ENCODE measurements around the gene CLN6.
"Not testable (repeated sequence)": the region's sequence is repeated elsewhere in the genome, so short reads cannot be mapped to it uniquely, and the experiment has no call there.

CLN6 gene

DNA sequence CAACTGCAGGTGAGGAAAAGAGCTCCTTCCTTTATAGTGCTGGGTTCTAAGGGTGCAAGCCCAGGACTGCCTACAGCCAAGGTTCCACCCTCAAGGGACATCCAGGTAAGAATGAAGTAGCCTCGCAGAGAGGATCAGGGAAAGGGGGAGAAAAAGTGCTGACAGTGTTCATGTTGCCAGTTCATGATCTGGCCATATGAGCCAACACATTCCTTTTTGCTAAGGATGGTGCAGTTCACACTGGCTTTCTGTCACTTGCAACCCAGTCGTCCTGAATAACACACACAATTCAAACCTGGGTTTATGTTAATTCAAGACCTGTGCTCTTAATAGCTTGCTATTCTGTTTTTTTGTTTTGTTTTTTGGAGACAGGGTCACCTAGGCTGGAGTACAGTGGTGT lies 9.0 kb downstream of the CLN6 start:
- Mint-ChIP-seq H3K9me3 (no peaks in the 10 kb centered on the region), H3K36me3 (peaks cover 27% of the 10 kb centered on the region), H3K4me1 (peaks cover 22% of the 10 kb centered on the region), H3K27ac (no peak overlapping the region), H3K4me3 (no peak overlapping the region), H3K27me3 (no peaks in the 10 kb centered on the region)
- no peak for ATAC-seq

DNA sequence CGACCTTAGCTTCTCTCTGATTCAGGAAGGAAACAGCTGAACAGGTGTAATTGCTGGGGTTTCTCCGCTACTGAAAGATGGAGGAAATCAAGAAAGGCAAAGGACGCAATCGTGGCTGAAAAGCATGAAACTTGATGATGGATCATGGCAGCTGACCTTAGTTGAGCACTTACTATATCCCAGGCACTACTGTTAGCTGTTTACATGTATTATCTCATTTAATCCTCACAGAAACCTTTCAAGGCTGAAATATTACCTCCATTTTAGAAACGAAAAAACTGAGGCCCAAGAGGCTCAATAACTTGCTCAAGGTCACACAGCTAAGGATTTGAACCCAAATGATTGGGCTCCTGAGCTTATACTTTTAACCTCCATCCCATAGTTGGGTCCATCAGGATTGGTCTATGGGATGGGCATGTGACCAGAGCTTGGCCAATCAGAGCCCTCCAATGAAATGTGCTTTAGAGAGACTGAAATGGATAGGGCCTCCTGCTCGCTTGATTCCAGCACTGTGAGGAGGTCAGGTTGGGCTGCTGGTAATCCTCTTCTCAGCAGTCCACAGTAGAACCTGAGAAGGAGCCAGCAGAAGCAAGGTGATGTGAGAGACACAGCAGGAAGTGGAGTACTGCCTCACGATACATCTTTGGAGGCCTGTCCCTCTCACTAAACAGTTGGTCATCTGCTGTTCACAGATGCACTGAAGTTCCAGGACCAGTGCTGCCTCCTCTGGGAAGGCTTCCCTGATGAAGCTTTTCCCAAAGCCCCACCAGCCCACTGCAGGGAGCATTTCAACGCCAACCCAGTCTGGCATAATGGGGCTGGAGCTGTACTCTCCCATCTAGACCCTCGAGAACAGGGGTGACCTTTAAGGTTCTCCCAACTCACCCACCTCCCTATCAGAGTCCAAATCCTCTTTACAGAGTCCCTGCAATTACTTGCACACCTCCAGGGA lies 10.4 kb downstream of the CLN6 start:
- Mint-ChIP-seq H3K36me3 (peaks cover 28% of the 10 kb centered on the region), H3K27me3 (no peaks in the 10 kb centered on the region), H3K4me3 (no peak overlapping the region), H3K4me1 (peaks cover 10% of the 10 kb centered on the region), H3K27ac (no peak overlapping the region), H3K9me3 (no peaks in the 10 kb centered on the region)
- ATAC-seq: no peak

DNA sequence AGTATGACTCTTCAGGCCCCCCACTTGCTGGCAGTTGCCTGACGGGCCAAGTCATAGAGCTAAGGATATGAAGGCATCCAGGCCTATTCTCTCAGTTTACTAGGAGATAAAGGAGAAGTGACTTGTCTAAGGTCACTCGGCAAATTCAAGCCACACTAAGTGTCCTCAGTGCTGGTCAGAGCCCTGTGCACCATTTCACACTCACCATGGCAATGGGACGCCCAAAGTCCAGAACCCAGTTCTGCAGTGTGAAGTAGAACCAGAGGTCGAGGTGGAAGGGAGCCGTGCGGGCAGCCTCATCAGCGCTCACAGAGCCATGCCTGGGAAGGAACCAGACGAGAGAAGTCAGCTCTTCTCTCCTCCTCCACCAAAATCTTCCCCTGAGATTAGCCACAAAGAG lies 11.2 kb downstream of the CLN6 start:
- no peak for ATAC-seq
- Mint-ChIP-seq H3K9me3 (no peaks in the 10 kb centered on the region), H3K36me3 (peaks cover 35% of the 10 kb centered on the region), H3K4me1 (peaks cover 10% of the 10 kb centered on the region), H3K27ac (no peak overlapping the region), H3K27me3 (no peaks in the 10 kb centered on the region), H3K4me3 (no peak overlapping the region)

DNA sequence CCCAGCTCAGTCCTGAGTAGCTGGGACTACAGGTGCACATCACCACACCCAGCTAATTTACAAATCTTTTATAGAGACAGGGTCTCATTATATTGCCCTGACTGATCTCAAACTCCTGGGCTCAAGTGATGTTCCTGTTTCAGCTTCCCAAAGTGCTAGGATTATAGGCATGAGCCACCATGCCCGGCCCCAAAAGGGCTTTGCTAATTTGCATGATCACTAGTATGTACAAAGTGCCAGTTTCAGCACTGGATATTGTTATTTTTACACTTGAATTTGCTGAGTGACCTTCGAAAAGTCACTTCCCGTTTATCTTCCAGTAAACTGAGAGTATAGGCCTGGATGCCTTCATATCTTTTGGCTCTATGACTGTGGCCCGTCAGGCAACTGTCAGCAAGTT lies 12.2 kb downstream of the CLN6 start:
- H3K36me3 Mint-ChIP-seq: peaks cover 30% of the 10 kb centered on the region
- no peak for ATAC-seq
- H3K27ac Mint-ChIP-seq: no peak overlapping the region
- no peak overlapping the region for H3K4me3 Mint-ChIP-seq
- peaks cover 5% of the 10 kb centered on the region for H3K4me1 Mint-ChIP-seq
- no peaks in the 10 kb centered on the region for H3K27me3 Mint-ChIP-seq
- no peaks in the 10 kb centered on the region for H3K9me3 Mint-ChIP-seq

DNA sequence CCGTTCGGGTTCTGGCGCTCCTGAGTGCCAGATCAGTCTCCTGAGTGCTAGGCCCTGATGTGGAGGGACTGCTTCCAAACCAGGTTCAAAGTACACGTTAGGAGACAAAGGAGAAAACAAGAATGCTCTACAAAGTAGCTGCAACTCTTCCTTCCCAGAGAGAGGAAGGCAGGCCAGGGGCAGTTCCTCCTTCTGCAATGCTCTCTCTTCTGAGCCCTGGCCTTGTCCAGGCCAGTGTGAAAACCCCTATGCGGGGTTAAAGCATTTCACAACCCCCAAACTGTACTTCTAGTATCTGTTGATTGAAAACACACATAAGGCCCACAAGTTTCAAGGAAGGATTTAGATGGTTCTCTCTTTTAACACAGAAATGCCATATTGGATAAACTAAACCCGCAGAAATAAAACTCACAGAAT lies 14.7 kb downstream of the CLN6 start:
- Mint-ChIP-seq H3K27ac (no peak overlapping the region), H3K4me1 (peaks cover 21% of the 10 kb centered on the region)

DNA sequence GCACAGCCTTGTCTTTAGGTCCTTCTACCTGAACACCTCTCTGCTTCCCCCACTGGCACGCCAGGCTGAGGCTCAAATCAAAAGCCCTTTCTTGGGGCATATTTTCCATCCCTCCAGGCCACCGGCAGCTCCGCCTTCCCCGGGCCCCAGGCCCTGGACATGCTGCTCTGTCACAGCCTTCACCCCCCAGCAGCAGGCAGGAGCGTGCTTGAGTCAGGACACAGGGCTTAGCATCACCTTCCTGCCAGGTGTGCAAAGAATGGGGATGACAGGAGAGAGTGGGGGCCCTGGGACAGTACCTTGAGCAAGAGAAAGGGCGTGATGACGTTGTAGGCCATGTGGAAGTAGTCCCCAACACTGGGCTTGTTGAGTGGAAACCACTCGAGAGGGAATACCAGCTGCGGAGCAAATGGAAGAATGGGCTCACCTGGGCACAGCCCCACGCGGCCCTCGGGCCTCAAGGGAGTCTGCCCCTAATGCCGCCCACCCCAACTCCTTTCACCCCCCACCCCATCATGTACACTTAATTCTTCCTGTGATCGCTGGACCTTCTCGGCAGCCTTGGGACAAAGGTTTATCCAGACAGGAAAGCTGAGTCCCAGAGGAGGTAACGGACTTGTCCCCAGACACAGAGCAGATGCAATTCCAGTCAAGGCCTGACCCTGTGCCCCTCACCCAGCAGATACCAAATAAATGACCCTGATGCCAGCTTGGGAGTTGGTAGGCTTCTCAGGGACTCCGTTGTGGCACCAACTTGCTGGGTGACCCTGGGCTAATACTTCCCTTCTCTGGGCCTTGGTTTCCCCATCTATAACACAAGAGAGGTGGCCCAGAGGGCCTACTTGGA lies 15.3 kb downstream of the CLN6 start:
- H3K27ac Mint-ChIP-seq: no peak overlapping the region
- ATAC-seq: no peak
- H3K4me3 Mint-ChIP-seq: no peak overlapping the region
- H3K4me1 Mint-ChIP-seq: peaks cover 27% of the 10 kb centered on the region
- no peaks in the 10 kb centered on the region for H3K9me3 Mint-ChIP-seq
- H3K27me3 Mint-ChIP-seq: no peaks in the 10 kb centered on the region
- peaks cover 29% of the 10 kb centered on the region for H3K36me3 Mint-ChIP-seq

More for the DNA sequence above, 14.7 kb downstream of the CLN6 start:
- Mint-ChIP-seq H3K4me3 (no peak overlapping the region), H3K27me3 (no peaks in the 10 kb centered on the region), H3K9me3 (no peaks in the 10 kb centered on the region), H3K36me3 (peaks cover 30% of the 10 kb centered on the region)
- ATAC-seq: no peak

DNA sequence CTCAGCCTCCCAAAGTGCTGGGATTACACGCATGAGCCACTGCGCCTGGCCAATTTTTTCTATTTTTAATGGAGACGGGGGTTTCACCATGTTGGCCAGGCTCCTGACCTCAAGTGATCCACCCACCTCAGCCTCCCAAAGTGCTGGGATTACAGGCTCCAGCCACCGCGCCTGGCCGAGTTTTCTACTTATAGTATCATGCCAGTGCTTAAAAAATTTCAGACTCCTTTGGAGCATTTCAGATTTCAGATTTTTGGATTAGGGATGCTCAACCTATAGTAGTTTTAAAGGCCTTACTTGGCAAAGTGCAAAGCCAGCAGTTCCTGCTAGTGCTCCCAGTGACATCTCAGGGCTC lies 16.1 kb downstream of the CLN6 start:
- not testable (repeated sequence) for H3K27ac Mint-ChIP-seq, H3K9me3 Mint-ChIP-seq, H3K27me3 Mint-ChIP-seq, ATAC-seq, H3K4me3 Mint-ChIP-seq
- H3K36me3 Mint-ChIP-seq: peaks cover 27% of the 10 kb centered on the region
- peaks cover 34% of the 10 kb centered on the region for H3K4me1 Mint-ChIP-seq

DNA sequence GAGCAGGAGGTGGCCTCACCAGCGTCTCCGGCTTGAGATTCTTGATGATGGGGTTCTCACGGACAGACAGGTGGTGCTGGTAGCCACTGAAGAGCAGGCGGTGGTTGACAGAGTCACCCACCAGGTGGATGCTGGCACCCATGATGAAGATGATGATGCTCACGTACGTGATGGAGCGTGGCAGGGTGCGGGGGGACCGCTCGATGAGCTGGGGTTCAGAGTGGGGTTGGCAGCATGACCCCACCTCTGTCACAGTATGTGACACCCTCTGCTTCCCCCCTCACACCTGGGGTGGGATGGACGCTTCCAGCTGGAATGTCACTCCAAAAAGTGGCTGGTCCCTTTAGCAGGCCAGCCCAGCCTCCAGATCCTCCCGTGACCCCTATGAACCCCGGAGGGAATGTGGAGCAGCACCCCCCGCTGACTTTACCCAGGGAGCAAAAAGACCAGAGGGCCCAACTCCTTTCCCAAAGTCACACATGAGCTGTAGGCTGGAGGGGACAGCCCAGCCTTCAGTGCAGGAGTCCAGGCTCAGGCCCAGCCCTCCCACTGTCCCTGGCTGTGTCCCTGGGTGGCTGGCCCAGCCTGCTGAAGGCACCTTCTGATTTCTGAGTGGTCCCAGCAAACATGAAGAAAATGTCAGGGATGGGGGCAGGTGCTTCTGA lies 17.7 kb downstream of the CLN6 start:
- H3K27ac Mint-ChIP-seq: no peak overlapping the region
- no peaks in the 10 kb centered on the region for H3K9me3 Mint-ChIP-seq
- no peak for ATAC-seq
- H3K4me1 Mint-ChIP-seq: peaks cover 36% of the 10 kb centered on the region
- H3K27me3 Mint-ChIP-seq: no peaks in the 10 kb centered on the region
- no peak overlapping the region for H3K4me3 Mint-ChIP-seq
- H3K36me3 Mint-ChIP-seq: peaks cover 18% of the 10 kb centered on the region

DNA sequence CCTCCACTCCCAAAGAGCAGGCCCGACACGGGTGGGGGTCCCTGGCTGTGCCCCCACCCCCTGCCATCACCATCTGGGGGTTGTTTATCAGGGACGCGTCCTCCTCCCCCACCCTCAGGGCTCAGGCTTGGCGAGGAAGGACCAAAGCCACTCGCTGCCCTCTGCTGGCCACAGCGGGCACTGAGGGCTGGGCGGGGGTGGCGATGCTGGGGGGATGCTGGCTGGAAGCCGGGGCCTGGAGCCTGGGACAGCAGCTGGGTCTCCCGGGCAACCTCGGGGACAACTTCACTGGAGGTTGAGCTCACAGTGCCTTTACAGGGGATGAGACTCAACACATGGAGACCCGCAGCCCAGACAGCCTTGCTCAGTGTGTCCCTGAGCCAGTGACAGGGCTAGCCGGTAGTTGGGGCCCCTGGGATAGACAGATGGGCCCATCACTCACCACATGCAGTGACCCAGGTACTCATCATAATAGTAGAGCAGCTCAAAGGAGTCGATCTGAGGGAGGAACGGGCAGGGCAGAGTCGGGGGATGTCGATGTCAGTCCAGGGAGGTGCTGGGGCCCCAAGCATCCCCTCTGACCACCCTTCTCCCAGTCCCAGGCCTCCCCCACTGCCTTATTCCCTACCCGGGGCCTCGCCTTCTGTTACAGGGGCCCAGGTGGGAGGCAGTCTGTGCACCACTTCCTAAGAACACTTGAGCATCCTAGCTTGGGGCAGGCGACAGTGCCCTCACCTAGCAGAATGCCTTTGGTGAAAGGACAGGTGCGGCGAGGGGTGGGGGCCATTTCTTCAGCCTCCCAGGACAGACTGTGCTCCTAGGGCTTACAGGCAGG lies 18.5 kb downstream of the CLN6 start:
- Mint-ChIP-seq H3K36me3 (peaks cover 18% of the 10 kb centered on the region), H3K27me3 (no peaks in the 10 kb centered on the region), H3K9me3 (no peaks in the 10 kb centered on the region), H3K4me1 (peaks cover 36% of the 10 kb centered on the region), H3K4me3 (peak overlapping the region; percentile 28), H3K27ac (no peak overlapping the region)
- peak; percentile 55 for ATAC-seq

DNA sequence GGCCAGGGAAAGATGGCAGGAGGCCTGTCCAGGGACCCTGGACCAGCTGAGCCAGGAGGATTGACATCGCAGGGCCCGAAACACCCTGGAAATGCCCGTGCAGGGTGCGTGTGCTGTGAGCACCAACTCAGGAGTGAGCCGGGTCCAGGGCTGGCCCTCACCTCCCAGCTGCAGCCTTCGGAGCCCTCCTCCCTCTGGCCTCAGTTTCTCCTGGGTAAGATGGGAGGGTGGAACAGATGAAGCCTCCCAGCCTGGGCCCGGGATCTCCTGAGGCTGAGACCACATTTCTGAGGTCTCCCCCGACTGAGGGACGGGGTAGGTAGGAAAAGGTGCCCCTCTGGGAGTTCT lies 19.1 kb downstream of the CLN6 start:
- Mint-ChIP-seq H3K27ac (peak overlapping the region; percentile 66), H3K4me3 (no peak overlapping the region), H3K9me3 (no peaks in the 10 kb centered on the region), H3K36me3 (peaks cover 18% of the 10 kb centered on the region), H3K27me3 (no peaks in the 10 kb centered on the region), H3K4me1 (peaks cover 36% of the 10 kb centered on the region)
- ATAC-seq: no peak

DNA sequence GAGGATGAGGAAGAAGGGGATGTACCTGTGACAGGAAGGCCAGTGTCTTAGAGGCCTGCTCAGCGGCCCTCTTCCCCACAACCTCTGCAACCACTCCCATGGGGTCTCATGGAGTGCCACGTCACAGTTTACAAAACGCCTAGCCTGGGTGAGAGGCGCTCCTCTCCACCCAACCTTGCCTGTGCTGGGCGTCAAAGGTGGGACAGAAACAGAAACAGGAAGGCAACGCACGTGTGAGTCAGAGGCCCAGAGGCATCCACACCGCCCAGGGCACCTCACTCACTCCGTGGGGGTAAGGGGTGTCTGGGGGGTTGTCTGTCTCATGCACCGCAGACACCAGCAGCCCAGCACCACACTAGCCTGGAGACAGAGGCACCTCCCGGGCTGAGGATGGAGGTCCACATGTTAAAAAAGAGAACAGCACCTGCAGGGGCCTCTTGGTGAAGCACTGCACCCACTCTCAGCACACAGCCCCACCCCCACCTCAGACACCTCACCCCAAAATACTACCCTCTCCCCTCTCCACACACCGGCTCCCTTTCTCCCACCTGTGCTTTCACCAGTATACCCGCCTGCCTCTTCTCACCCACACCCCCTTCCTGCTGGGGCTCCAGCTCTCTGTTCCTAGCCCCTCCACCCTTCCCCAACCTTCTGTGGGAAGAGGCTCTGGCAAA lies 19.7 kb downstream of the CLN6 start:
- H3K4me3 Mint-ChIP-seq: no peak overlapping the region
- peak overlapping the region; percentile 66 for H3K27ac Mint-ChIP-seq

DNA sequence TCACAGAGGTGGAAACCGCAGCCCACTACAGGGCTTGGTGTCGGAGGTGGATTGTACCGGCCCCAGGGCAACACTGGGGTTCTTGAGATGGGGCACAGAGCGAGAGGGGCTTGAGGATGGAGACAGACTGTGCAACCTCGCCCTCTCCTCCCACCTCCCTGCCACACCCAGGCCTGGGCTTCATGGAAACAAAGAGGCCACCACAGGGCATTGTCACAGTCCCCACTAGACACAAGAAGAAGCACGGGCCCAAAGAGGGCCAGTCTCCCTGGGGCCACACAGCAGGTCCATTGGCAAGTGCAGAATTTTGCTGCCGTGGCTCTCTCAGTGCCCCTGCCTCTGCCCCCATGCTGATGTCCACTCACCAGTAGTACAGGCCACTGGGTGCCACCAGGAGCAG lies 20.3 kb downstream of the CLN6 start:
- Mint-ChIP-seq H3K27me3 (no peaks in the 10 kb centered on the region), H3K4me1 (peaks cover 36% of the 10 kb centered on the region), H3K27ac (peak overlapping the region; percentile 66), H3K4me3 (no peak overlapping the region), H3K9me3 (no peaks in the 10 kb centered on the region), H3K36me3 (peaks cover 18% of the 10 kb centered on the region)
- no peak for ATAC-seq

More for the DNA sequence above, 19.7 kb downstream of the CLN6 start:
- no peaks in the 10 kb centered on the region for H3K27me3 Mint-ChIP-seq
- peaks cover 36% of the 10 kb centered on the region for H3K4me1 Mint-ChIP-seq
- H3K9me3 Mint-ChIP-seq: no peaks in the 10 kb centered on the region
- ATAC-seq: peak; percentile 68
- peaks cover 18% of the 10 kb centered on the region for H3K36me3 Mint-ChIP-seq

DNA sequence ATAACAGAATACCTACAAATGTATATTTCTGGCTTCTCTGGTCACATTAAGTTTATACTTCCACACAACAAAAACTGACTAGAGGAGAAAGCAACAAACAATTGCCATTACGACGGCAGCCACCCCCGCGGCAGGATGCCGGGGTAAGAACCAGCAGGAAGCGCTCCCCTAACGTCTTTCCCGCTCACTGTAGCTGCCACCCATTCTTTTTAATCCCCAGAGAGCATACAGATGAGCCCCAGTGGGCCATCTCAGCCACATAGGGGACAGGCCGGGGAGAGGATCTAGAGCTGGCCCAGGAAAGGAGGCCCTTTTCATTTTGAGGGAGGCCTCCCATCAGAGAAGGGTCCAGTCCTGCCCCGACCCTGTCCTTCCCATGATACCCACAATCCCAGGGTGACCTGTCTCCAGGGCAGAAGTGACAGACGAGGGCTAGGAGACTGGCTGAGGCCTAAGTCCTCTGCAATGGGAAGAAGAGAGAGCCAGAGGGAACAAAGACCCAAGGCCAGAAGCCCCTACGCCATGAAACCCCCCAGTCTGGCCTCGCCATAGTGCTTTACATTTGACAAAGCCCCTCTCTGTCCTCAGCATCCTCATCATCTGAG lies 20.8 kb downstream of the CLN6 start:
- ATAC-seq: no peak
- Mint-ChIP-seq H3K4me1 (peaks cover 36% of the 10 kb centered on the region), H3K4me3 (peak overlapping the region; percentile 15), H3K9me3 (no peaks in the 10 kb centered on the region), H3K36me3 (peaks cover 13% of the 10 kb centered on the region), H3K27ac (peak overlapping the region; percentile 60), H3K27me3 (no peaks in the 10 kb centered on the region)

DNA sequence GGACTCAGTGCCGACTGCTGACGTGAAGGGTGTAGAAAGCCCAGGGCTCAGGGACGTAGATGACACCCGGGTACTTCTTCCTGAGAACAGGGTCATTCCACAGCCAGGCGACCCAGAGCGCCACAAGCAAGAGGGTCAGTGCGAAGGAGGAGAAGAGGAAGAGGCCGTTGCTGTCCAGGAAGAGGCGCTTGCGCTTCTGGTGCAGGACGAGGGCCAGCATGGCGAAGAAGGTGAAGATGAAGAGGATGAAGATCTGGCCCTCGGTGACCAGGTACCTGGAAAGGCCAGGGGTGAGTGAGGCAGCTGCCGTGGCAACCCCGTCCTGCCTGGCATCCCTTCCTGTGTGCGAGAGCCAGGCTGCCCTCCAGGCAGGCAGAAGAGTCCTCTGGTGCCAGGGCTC lies 21.4 kb downstream of the CLN6 start:
- no peak overlapping the region for H3K4me3 Mint-ChIP-seq
- H3K36me3 Mint-ChIP-seq: peaks cover 11% of the 10 kb centered on the region
- H3K9me3 Mint-ChIP-seq: no peaks in the 10 kb centered on the region
- H3K27ac Mint-ChIP-seq: peak overlapping the region; percentile 60
- no peak for ATAC-seq
- peaks cover 36% of the 10 kb centered on the region for H3K4me1 Mint-ChIP-seq
- H3K27me3 Mint-ChIP-seq: no peaks in the 10 kb centered on the region
